Measurements from ENCODE around the gene TANK.

Gene TANK

GRCh38 chr2:161238265-161238559 is 78.0 kb downstream of the TANK start:
- peaks cover 4% of the 10 kb centered on the region; the same call in 1 of the 2 replicates for H3K79me2 ChIP-seq (ENCODE audit: insufficient read depth, low read length)
- H3K9ac ChIP-seq (ENCODE audit: low read depth, low read length), result no peak overlapping the region
- no peak for TF ChIP-seq EZH2 (IDR thresholded peaks at IDR 0.05; ENCODE audit: borderline replicate concordance, low read depth, low read length, severe bottlenecking)
- TF ChIP-seq CTCF (IDR thresholded peaks at IDR 0.05; ENCODE audit: borderline replicate concordance, extremely low read depth, low read length, poor library complexity, severe bottlenecking), result no peak
- H3K9me3 ChIP-seq (ENCODE audit: insufficient read depth, low read length, severe bottlenecking), result no peaks in the 10 kb centered on the region
- H3K36me3 ChIP-seq (ENCODE audit: insufficient read depth, low read length), result peaks cover 20% of the 10 kb centered on the region
- H3K4me2 ChIP-seq (ENCODE audit: insufficient read depth, low read length), result no peak overlapping the region
- H3K4me1 ChIP-seq (ENCODE audit: insufficient read depth, low read length), result peaks cover 10% of the 10 kb centered on the region
- no peak for DNase-seq
- H3K4me3 ChIP-seq (ENCODE audit: low read depth in 1 of 2, low read length in 2 of 2), result no peak overlapping the region
- ATAC-seq (ENCODE audit: insufficient read depth, low read depth), result no peak
- H4K20me1 ChIP-seq (ENCODE audit: insufficient read depth, low read length), result no peaks in the 10 kb centered on the region
- no peaks in the 10 kb centered on the region for H3K27me3 ChIP-seq (ENCODE audit: insufficient read depth, low read length, poor library complexity)
- H2AFZ ChIP-seq (ENCODE audit: low read depth, low read length), result no peak overlapping the region
- no peak overlapping the region for H3K27ac ChIP-seq (ENCODE audit: low read length)

GRCh38 chr2:161238560-161239325 is 78.5 kb downstream of the TANK start:
- ATAC-seq (ENCODE audit: insufficient read depth, low read depth) (no peak), DNase-seq (no peak)
- Histone ChIP-seq H3K36me3 (ENCODE audit: insufficient read depth, low read length) (peaks cover 20% of the 10 kb centered on the region), H3K4me3 (ENCODE audit: low read depth in 1 of 2, low read length in 2 of 2) (no peak overlapping the region), H3K4me1 (ENCODE audit: insufficient read depth, low read length) (peaks cover 15% of the 10 kb centered on the region), H2AFZ (ENCODE audit: low read depth, low read length) (no peak overlapping the region), H3K4me2 (ENCODE audit: insufficient read depth, low read length) (no peak overlapping the region), H3K27me3 (ENCODE audit: insufficient read depth, low read length, poor library complexity) (no peaks in the 10 kb centered on the region), H3K79me2 (ENCODE audit: insufficient read depth, low read length) (peaks cover 9% of the 10 kb centered on the region), H3K27ac (ENCODE audit: low read length) (no peak overlapping the region), H4K20me1 (ENCODE audit: insufficient read depth, low read length) (no peaks in the 10 kb centered on the region), H3K9ac (ENCODE audit: low read depth, low read length) (no peak overlapping the region), H3K9me3 (ENCODE audit: insufficient read depth, low read length, severe bottlenecking) (no peaks in the 10 kb centered on the region)
- no peak for TF ChIP-seq EZH2 (IDR thresholded peaks at IDR 0.05; ENCODE audit: borderline replicate concordance, low read depth, low read length, severe bottlenecking)
- TF ChIP-seq CTCF (IDR thresholded peaks at IDR 0.05; ENCODE audit: borderline replicate concordance, extremely low read depth, low read length, poor library complexity, severe bottlenecking), result no peak

DNA sequence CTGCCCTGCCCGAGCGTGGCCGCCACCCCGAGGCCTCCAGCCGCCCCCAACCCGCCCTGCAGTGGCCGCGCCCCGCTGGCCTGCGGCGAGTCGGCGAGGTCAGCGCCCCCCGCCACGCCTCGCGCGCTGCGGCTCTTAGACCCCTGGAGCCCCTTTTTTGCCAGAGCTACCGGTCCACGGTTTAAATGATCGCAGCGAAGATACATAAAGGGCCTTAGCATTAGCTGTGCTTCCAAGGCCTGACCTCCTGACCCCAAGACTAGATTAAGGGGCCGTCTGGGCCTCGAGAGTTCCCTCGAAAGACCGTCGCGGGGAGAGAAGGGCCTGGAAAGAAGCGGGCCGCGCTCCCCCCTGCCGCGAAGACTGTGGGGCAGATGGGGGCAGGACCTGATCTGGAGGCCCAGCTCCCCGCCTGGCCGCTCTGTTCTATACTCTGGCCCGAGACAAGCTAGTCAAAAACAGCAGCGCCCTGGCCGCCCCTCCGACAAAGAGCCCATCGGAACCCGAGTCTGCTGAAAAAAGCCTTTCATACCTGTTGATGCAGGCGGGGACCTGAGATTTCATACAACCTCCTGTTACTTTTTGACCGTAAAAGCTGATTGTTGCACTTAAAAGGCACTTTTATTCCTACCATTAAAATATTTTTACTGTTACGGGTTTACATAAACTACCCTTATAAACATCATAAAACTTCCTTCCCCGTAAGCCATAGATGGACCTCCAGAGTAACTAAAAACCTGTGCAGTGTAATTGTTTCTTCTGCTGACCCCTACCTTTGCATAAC is 79.3 kb downstream of the TANK start:
- no peak for DNase-seq
- H3K27me3 ChIP-seq (ENCODE audit: insufficient read depth, low read length, poor library complexity), result no peaks in the 10 kb centered on the region
- H3K4me3 ChIP-seq (ENCODE audit: low read depth in 1 of 2, low read length in 2 of 2), result no peak overlapping the region

More for the DNA sequence above, 79.3 kb downstream of the TANK start:
- Histone ChIP-seq H4K20me1 (ENCODE audit: insufficient read depth, low read length) (no peaks in the 10 kb centered on the region), H3K79me2 (ENCODE audit: insufficient read depth, low read length) (peaks cover 16% of the 10 kb centered on the region), H3K4me1 (ENCODE audit: insufficient read depth, low read length) (peaks cover 20% of the 10 kb centered on the region), H2AFZ (ENCODE audit: low read depth, low read length) (no peak overlapping the region), H3K4me2 (ENCODE audit: insufficient read depth, low read length) (no peak overlapping the region), H3K9me3 (ENCODE audit: insufficient read depth, low read length, severe bottlenecking) (no peaks in the 10 kb centered on the region), H3K9ac (ENCODE audit: low read depth, low read length) (no peak overlapping the region), H3K27ac (ENCODE audit: low read length) (no peak overlapping the region), H3K36me3 (ENCODE audit: insufficient read depth, low read length) (peaks cover 18% of the 10 kb centered on the region)
- TF ChIP-seq CTCF (IDR thresholded peaks at IDR 0.05; ENCODE audit: borderline replicate concordance, extremely low read depth, low read length, poor library complexity, severe bottlenecking) (no peak), EZH2 (IDR thresholded peaks at IDR 0.05; ENCODE audit: borderline replicate concordance, low read depth, low read length, severe bottlenecking) (no peak)
- no peak for ATAC-seq (ENCODE audit: insufficient read depth, low read depth)
